GM21723 (cell line): ENCODE results near the gene SLC1A2.
A peak's percentile ranks its signal among the peaks of the same experiment; 100 is the strongest.

ENCODE experiments used
- ATAC-seq: cut with Tn5 transposase; IDR thresholded peaks from one replicate; pipeline ENCODE4 v1.9.1; 2021; ENCODE audit warnings: mild to moderate bottlenecking, moderate library complexity; ENCODE audit not compliant: unreplicated experiment

SLC1A2 gene

DNA sequence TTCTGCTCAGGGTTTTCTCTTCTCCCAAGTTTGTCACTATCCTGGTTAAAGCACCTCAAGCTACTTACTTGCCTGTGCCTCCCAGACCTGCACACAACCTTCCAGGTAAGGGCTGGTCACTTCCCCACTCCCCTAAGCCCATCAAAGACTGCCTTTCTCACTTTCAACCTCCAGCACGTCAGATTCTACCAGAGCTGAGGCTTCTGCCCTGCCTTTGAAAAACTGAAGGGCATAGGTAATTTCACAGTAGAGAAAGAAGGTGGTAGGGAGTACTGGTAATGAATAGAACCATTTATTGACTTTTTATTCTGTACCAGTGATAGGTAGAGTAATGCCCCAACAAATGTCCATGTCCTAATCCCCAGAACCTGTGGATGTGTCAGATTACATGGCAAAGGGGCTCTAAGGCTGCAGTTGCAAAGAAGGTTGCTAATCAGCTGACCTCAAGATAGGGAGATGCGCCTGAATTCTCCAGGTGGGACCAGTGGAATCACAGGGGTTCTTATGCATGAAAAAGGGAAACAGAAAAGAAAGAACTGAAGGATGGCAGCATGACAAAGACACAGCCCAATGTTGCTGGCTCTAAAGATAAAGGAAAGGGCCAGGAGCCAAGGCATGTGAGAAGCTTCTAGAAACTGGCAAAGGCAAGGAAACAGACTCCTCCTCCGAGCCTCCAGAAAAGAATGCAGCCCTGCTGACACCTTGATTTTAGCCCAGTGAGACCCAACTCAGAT lies 89.0 kb downstream of the SLC1A2 start:
- no peak for ATAC-seq

DNA sequence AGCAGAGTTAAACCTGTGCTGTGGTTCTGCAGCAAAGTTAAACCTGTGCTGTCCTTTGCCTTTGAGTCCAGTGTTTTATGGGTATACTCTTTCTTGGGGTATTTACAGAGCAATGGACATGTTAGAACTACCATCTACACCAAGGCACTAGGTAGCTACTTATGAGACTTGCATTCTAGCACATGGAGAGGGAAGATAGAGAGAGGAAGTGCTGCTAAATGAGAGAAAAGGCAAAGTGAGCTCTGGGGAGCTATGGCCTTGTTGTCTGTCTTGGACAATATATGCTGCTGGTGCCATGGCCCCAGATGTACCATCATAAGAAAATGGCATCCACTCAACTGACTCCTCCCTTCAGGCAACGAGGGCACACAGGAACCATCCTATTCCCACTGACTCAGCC lies 91.5 kb downstream of the SLC1A2 start:
- ATAC-seq, result no peak

DNA sequence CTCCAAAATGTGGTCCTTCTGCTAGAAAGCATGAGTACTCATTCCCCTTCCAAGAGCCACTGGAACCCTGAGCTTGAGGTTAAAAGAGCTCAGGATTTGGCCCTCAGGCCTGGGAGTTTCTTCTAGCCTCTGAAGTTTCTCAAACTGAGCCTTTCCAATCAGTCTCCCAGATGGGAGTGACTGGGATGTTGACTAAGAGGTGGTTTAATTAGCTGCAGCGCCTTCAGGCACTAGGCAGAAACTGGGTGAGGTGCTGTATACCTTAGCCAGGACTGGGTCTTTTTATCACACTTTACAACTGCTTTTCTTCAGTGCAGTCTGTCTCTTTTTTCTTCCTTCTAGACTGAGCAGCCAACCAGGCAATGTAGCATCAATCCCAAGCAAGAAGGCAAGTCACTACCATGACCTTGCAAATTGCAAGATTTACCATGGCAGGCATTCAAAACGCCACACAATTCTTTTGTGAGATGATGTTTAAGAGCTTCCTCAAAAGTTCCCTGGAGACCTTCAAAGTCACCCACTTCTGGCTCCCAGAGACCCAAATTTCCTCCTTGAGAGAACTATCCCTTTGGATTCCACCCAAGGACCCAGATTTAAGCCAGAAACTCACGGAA lies 93.0 kb downstream of the SLC1A2 start:
- no peak for ATAC-seq

DNA sequence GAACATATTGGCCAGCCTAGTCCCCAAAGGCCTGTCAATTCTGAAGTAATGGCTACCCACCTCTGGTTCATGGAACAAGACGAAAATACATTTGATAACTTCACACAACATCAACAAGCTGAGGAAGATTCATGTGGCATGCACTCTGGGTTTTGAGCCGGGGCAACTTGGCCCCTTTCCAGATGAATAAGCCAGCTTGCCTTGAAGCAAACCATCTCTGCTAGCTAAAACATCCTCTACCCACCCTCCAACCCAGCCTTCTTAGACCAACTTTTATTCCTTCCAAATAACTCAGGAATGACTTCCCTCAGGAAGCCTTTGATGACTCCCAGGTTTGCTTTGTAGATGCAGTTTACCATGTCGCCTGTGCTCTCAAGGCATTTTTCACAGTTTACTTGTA lies 94.4 kb downstream of the SLC1A2 start:
- no peak for ATAC-seq

DNA sequence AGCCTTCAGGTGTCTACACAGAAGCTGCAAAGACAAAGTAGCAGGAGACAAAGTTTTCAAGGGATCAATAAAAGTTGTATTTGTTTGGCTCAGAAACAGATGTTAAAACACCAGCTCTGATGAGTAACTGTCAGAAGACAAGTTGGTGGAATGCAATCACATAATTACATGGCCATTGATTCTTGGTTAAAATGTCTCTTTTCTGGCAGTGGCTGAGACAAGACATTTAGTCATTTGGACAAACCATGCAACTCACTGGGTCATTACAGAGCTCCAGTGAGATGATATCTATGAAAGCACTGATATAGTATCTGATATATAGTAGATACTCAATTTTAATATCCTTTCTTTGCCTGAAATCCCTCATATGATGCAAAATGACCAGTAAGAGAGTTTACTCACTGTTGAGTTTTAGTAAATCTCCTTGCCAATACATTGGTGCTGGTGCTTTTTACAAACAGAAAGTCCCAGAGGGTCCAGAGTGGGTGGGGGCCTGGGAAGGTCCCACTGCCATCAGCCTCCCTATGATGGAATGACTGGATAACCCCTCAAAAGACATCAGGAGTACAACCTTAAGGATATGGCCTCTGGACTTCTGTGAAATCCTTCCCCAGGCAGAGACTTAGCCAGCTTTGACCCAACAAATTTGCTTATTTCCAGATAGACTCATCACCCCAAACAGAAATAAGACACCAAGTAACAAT lies 95.0 kb downstream of the SLC1A2 start:
- no peak for ATAC-seq

DNA sequence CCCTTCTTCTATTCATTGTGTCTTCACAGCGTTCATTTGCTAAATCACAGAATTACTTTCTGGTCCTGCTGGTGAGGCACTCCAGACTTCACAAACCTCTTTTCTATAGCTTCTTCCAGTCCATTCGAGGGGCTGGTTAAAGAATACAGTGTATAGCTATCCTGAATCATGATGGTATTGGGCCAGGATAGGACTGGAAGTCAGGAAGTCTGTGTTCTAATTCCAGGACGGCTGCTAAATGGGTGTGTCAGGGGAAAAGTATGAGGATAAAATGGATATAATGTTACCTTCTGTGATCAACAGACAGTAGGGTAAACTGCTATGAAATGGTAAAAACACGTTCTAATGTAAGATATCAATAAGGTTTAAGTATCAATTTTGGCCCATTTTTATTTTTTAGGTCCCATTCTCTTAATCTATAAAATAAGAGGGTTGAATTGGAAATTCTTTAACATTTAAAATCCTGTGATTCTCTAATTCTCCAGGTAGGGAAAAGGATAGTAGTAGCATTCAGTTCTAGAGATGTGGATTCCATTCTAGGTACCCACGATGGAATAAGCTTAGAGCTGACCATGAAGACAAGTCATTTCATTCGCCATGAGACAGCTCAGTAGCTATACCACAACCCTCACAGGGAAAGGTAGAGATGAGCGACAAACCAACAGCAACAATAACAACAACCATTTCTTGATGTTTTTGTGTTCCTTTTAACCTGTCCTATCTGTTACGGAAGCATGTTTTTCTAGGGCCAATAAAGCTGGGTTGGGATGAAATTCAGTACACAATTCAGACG lies 96.1 kb downstream of the SLC1A2 start:
- ATAC-seq, result no peak

DNA sequence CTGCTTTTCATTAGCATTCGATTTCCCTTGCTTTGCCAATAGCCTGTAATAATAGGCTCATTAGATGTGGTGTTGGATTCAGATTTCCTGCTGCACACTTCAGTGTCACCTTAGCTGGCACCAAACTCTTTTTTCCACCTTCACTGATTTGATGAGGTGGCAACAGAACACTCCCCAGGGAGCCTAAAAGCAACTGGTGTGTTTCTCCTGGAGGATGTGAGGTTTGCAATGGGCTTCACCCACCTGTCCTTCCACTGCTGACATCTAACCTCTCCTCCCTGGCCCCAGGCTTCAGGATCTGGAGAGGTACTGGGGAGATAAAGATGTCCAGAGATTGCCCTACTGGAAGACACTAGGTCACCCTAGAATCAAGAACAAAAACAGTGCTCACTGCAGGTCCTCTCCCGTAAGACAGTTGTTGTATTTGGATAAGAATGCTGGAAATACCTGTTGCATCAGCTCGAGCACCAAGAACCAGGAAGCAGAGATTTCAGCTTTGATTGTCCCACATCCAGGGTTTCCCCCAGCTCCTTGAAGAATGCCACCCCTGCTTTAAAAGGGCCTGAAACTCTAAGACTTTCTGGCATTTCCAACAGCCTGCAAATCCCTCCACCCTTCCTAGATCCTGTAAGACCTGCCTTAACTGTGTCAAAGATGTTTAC lies 96.9 kb downstream of the SLC1A2 start:
- ATAC-seq, result no peak

DNA sequence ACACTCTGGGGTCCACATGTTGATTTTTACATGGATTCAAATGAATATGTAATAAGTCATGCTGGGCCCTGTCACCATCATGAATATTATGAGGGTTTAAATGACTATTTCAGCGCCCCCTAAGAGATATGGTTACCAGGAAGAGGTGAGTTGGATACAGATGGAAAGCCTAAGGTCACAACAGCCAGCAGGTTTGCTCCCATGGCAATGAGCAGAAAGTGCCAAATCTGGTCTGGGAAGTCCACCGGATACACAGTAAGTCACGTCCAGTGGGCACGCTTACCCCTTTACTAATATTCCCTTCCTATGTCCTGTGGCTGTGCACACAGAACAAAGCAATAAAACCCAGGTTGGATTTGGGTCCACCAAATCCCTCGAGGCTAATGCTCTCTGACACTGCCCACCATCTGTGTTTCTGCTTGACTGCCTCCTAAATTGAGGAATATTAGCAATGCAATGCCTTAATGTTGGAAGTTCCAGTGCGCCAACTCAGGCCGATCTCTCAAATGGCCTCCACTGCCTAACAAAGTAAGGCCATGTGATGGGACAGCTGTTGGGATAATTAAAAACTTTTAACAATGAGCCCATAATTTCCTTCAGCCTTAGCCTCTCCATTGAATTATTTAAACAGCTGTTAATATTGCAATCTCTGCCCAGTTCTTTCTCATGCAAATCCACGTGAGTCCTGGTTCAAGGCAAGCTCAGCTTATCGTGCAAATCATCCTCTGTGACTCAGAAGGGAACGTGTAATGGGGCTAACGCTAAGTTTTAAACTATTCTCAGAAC lies 97.6 kb downstream of the SLC1A2 start:
- no peak for ATAC-seq

DNA sequence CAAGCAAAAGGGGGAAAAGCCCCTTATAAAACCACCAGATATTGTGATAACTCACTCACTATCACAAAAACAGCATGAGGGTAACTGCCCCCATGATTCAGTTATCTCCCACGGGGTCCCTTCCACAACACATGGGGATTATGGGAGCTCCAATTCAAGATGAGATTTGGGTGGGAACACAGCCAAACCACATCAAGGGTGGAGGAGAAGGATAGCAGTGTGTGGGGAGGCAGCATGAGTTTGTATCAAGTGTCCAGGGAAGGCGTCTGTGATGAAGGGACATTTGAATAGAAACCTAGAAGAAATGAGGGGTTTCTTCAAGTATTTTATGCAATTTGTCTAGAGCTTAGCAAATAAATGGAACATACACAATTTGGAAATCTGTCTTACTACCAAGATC lies 98.2 kb downstream of the SLC1A2 start:
- no peak for ATAC-seq

DNA sequence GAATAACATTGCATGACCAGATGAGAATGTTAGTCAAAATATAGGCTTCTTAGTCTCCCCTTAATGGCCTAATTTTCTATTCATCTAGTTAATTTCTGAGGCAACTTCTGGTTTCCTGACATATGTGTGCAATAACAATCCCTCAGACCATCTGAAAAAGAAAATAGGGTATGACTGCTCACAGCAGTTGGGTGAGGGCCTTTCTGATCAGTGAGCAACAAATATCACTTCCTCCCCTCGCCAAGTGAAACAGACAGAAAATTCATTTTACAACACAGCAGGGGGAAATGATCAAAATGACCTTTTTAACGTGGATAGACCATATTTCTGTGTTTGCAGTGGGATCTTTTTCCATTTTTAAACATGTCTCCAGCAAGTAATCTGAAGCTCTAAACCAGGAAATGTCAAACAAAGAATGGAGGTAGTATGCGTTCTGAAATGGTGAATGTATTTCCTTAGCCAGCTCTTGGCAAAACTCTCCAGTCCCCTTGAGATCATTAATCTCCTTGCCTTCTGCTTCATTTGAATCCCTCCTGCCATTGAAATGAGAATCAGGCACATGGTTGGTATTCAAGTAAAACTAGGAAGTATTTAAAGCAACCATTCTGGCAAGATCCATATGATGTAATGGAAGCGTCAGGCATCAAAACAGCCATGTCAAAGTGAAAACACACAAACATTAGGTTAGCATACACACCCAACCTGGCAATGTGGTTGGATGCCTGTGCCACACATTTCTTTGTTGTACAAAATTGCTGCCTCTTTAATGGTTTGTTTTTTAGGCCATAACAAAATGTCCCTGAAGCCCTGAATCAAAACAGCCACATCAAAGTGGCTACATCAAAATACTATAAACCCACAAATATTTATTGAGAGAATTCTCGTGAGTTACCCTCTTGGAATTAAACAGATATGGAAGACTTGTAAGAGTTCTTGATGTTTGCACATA lies 100.1 kb downstream of the SLC1A2 start:
- peak; percentile 77 for ATAC-seq

DNA sequence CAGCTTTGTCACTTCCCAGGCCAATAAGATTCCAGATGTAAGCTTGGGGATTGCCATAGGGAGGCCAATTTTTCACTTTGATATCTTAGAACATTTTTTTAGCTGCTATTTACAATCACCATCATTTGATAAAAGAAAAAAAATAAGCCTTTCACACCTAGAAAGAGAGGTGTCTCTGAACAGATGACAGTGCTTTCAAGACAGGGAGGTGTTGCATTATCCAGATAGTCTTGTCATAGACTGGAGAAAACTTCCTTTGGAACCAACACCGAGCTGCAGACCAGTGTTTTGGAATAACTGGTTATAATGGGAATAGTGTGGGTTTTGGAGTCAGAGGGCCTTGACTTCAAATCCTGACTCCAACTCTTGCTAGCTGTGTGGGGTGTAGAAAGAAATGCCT lies 101.0 kb downstream of the SLC1A2 start:
- ATAC-seq, result no peak

DNA sequence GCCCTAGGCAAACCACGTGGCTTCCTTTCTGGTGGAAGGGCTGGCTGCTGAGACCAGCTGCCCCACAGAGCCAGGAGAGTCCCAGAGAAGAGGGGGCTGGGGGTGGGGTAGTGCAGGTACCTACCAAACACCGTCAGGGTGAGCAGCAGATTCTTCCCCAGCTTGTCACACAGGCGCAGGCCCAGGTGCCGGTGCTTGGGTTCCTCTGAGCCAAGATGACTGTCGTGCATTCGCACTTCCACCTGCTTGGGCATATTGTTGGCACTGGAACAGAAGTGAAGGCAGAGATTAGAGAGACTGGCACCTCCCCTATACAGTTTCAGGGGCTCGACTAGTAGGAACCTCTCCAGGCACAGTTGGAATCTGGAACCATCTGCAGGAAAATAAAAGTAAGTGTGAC lies 102.1 kb downstream of the SLC1A2 start:
- no peak for ATAC-seq

DNA sequence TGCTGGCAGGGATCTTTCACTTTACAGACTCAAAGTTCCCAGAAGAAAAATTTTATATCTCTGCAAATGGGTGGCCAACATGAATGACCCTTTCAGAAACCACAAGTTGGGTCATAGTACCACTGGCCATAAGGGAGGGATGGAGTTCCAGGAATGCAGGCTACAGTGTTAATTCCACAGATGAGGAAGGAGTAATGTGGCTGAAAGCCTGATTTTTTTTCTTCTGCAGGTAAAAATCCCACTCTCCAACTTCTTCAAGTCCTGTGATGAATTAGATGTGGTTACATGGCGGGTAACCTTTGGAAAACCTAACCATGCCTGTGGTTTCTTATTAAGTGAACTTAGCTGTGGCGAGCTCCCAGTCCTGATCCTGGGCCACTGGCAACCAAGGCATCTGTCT lies 103.2 kb downstream of the SLC1A2 start:
- ATAC-seq, result no peak

DNA sequence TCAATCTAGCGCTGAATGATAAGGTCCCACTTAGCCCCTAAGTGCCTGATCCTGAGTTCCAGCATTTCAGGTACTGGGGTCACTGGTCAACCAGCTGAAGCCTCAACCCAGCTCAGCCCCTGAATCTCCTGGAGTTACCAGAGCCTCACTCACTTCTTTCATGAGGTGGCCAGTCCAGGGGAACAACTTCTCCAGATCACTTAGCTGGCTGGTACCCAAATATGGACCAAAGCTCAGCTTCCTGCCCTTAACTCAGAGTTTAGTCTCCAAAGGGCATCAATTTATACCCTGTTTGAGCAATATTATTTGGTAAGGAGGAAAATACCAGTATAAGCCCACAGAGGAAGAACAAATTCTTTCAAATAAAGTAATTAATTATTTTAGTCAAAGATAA lies 105.6 kb downstream of the SLC1A2 start:
- ATAC-seq, result no peak

DNA sequence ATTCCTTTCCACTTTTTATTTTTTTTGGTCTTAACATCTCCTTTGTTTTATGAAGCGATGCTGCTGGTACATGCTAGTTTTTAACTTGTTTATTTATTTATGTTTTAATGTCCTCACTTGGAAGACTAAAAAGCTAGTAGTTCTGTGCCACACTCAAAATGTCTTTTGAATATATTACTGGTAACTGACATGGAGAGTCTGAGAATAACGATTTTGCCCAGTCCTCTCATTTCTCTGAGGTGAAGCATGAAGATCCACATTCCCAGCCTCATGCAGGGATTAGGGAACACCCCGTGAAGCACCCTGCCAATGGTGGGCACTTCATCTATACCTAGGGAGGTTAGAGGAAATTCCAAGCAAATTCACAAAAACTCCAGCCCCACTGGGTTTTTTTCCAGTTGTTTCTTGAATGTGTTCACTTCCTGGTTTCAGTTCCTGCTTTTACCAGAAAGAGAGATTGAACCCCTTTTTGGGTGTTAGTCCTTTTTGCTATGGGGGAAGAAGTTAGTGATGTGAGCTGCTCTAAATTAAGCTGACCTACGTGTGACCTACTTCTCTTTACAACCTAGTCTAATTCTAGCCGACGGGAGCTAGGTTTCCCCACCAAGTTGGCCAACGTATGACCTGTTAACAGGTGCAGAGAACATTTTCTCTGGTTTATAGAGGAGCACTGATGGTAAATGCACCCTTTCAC lies 106.1 kb downstream of the SLC1A2 start:
- peak; percentile 90 for ATAC-seq

DNA sequence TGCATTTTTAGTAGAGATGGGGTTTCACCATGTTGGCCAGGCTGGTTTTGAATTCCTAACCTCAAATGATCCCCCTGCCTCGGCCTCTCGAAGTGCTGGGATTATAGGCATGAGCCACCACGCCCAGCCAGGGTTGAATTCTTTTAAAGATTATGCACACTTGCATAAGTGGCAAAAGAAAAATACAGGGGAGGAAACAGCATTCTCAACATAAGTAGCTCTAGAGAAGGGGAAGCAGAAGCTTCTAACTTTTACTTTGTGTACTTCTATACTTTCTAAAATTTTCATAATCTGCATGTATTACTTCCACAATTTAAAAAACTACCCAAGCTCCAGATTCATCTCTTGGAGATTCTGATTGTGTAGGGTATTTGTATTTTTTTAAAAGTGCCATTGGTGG lies 108.0 kb downstream of the SLC1A2 start:
- no peak for ATAC-seq

DNA sequence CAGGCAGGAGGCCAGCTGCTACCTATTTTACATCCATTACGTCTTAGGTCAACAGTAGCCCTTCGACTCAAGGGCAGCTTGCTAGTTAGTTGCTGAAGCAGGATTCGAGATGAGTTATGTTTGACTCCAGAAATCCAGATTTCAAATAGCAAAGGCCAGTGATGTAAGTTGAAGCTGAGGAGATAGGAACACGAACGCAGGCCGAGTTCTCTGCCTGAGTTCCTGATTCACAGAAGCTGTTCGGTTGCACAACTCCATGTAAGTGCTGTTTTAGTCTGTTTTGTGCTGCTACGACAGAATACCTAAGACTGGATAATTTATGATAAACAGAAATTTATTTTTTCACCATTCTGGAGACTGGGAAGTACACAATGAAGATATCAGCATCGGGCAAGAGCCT lies 111.2 kb downstream of the SLC1A2 start:
- no peak for ATAC-seq

DNA sequence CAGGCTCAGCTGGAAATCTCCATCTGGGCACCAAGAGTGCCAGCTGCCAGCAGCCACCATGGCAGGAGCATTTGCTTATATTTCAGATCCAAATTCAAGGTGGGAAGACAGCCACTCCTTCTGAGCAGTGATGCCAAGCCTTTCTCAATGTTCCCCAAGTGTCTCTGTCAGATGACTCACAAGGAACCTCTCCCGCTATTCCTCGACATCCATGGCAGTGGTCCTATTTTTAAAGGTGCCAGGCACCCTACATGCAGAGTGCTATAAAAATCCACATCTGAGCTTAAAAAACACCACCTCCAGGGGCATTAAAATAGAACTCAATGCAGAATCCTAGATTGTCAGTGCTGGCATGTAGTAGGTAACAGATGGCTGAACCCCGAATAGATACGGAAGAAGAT lies 112.1 kb downstream of the SLC1A2 start:
- ATAC-seq, result no peak
